ENCODE results near the gene TBC1D3L.
"Not testable (repeated sequence)": the region's sequence is repeated elsewhere in the genome, so short reads cannot be mapped to it uniquely, and the experiment has no call there.

The TBC1D3L gene

DNA sequence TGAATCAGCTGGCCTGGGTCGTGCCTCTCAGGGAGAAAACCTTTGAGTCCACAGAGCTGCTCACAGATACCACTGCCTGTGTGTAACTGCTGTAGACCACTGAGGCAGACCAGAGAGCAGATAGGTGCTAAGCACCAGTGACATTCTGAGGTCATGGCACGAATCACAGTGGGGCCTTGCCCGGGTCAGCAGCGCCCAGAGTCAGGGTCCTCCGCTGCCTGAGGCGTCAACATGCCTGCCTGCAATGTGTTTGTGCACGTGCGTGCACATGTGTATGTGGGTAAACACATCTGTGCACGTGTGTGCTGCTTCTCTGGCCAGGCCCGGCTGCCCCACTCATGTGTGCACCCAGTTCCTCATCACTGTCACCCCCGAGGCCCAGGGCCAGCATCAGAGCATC is at the start of gene TBC1D3L:
Gene TBC1D3L, minus strand, starts transcription at position 101 of the 400 bp plus-strand sequence. CDS start 1,540 bp downstream, outside the sequence.
- H3K27ac ChIP-seq (ENCODE audit: low read depth, low read length); H3K4me1 ChIP-seq (ENCODE audit: control insufficient read depth, insufficient read depth, low read length); H3K9ac ChIP-seq (ENCODE audit: low read length); H3K36me3 ChIP-seq (ENCODE audit: control insufficient read depth, insufficient read depth, low read length); H3K4me3 ChIP-seq (ENCODE audit: low read length); H3K27me3 ChIP-seq (ENCODE audit: control insufficient read depth, insufficient read depth, low read length): not testable (repeated sequence)

GRCh38 chr17:38003676-38004075 is 14.8 kb upstream of the TBC1D3L start, which contains the start of gene TBC1D3D:
TSS of gene TBC1D3D (plus strand) at chr17:38003976. CDS start at chr17:38005561, 1,585 bp downstream.
- not testable (repeated sequence) for H3K36me3 ChIP-seq (ENCODE audit: control insufficient read depth, insufficient read depth, low read length); H3K9ac ChIP-seq (ENCODE audit: low read length); H3K27me3 ChIP-seq (ENCODE audit: control insufficient read depth, insufficient read depth, low read length); H3K27ac ChIP-seq (ENCODE audit: low read depth, low read length); H3K4me1 ChIP-seq (ENCODE audit: control insufficient read depth, insufficient read depth, low read length); H3K4me3 ChIP-seq (ENCODE audit: low read length)
